GM12872 (cell line): ENCODE results near the gene MPHOSPH8.

Source experiments
- CTCF ChIP-seq: IDR thresholded peaks from 3 replicates; pipeline ENCODE4 v1.5.1; 2011; ENCODE audit warnings: low read depth, mild to moderate bottlenecking, low read length, moderate library complexity; ENCODE audit not compliant: insufficient read depth

Gene MPHOSPH8

GRCh38 chr13:19661561-19661960 lies 28.1 kb downstream of the MPHOSPH8 start:
- TF ChIP-seq CTCF: no peak

GRCh38 chr13:19663416-19663979 lies 30.0 kb downstream of the MPHOSPH8 start:
- TF ChIP-seq CTCF: no peak

GRCh38 chr13:19664481-19665230 lies 31.2 kb downstream of the MPHOSPH8 start:
- no peak for TF ChIP-seq CTCF

- no peak for TF ChIP-seq CTCF
Measured at GRCh38 chr13:19665427-19665859, 32.0 kb downstream of the MPHOSPH8 start.

GRCh38 chr13:19668778-19669177 lies 35.3 kb downstream of the MPHOSPH8 start:
- no peak for TF ChIP-seq CTCF

GRCh38 chr13:19670147-19670546 lies 36.7 kb downstream of the MPHOSPH8 start:
- no peak for TF ChIP-seq CTCF

GRCh38 chr13:19672990-19673389 lies 39.5 kb downstream of the MPHOSPH8 start:
- TF ChIP-seq CTCF: no peak
